Measurements from ENCODE around the gene PMEL.
A peak's percentile ranks its signal among the peaks of the same experiment; 100 is the strongest.

Gene PMEL

GRCh38 chr12:55974308-55974730 lies 8.5 kb upstream of the PMEL start:
- Histone ChIP-seq H3K9ac (peak overlapping the region; percentile 96), H3K4me1 (peaks cover 21% of the 10 kb centered on the region), H3K27ac (peak overlapping the region; percentile 92), H3K4me3 (ENCODE audit: low read depth, low read length) (peak overlapping the region; percentile 97), H2AFZ (peak overlapping the region; percentile 82), H3K9me3 (ENCODE audit: control insufficient read depth, low read length) (no peaks in the 10 kb centered on the region), H3K27me3 (ENCODE audit: control insufficient read depth, insufficient read depth, low read length) (no peaks in the 10 kb centered on the region), H3K79me2 (peaks cover 53% of the 10 kb centered on the region), H3K36me3 (ENCODE audit: control insufficient read depth, insufficient read depth, low read length) (no peaks in the 10 kb centered on the region), H3K4me2 (ENCODE audit: low read length) (peak overlapping the region; percentile 52)
- TF ChIP-seq CTCF (IDR thresholded peaks at IDR 0.05): no peak

- H3K4me2 ChIP-seq (ENCODE audit: low read length): peak within 1 kb of the TSS; percentile 76
- H3K79me2 ChIP-seq: peaks cover 48% of the 10 kb centered on the region
- H3K4me3 ChIP-seq (ENCODE audit: low read depth, low read length): peak within 1 kb of the TSS; percentile 97
- no peaks in the 10 kb centered on the region for H3K27me3 ChIP-seq (ENCODE audit: control insufficient read depth, insufficient read depth, low read length)
- H3K4me1 ChIP-seq: peaks cover 21% of the 10 kb centered on the region
- TF ChIP-seq CTCF (IDR thresholded peaks at IDR 0.05): no peak
- peak within 1 kb of the TSS; percentile 93 for H3K27ac ChIP-seq
- no peaks in the 10 kb centered on the region for H3K36me3 ChIP-seq (ENCODE audit: control insufficient read depth, insufficient read depth, low read length)
- peak within 1 kb of the TSS; percentile 96 for H3K9ac ChIP-seq
- no peaks in the 10 kb centered on the region for H3K9me3 ChIP-seq (ENCODE audit: control insufficient read depth, low read length)
- peak within 1 kb of the TSS; percentile 87 for H2AFZ ChIP-seq
Measured at GRCh38 chr12:55973599-55974307, 7.9 kb upstream of the PMEL start, which contains the start of gene RAB5B. Gene RAB5B, plus strand, starts transcription at chr12:55974078. Its CDS starts 12,883 bp downstream, at chr12:55986961.

- no peaks in the 10 kb centered on the region for H3K27me3 ChIP-seq (ENCODE audit: control insufficient read depth, insufficient read depth, low read length)
- no peak for TF ChIP-seq CTCF (IDR thresholded peaks at IDR 0.05)
- H3K9me3 ChIP-seq (ENCODE audit: control insufficient read depth, low read length): no peaks in the 10 kb centered on the region
- peak overlapping the region; percentile 58 for H3K4me3 ChIP-seq (ENCODE audit: low read depth, low read length)
- peaks cover 42% of the 10 kb centered on the region for H3K79me2 ChIP-seq
- no peak overlapping the region for H3K9ac ChIP-seq
- no peaks in the 10 kb centered on the region for H3K36me3 ChIP-seq (ENCODE audit: control insufficient read depth, insufficient read depth, low read length)
- H3K4me2 ChIP-seq (ENCODE audit: low read length): peak overlapping the region; percentile 76
- peak overlapping the region; percentile 93 for H3K27ac ChIP-seq
- peak overlapping the region; percentile 87 for H2AFZ ChIP-seq
- peaks cover 21% of the 10 kb centered on the region for H3K4me1 ChIP-seq
Measured at GRCh38 chr12:55972911-55973598, 7.2 kb upstream of the PMEL start.

GRCh38 chr12:55972456-55972855 lies 6.6 kb upstream of the PMEL start:
- Histone ChIP-seq H3K9ac (no peak overlapping the region), H3K4me1 (peaks cover 23% of the 10 kb centered on the region), H3K79me2 (peaks cover 36% of the 10 kb centered on the region), H3K4me2 (ENCODE audit: low read length) (peak overlapping the region; percentile 76), H3K4me3 (ENCODE audit: low read depth, low read length) (peak overlapping the region; percentile 58), H3K9me3 (ENCODE audit: control insufficient read depth, low read length) (no peaks in the 10 kb centered on the region), H3K27me3 (ENCODE audit: control insufficient read depth, insufficient read depth, low read length) (no peaks in the 10 kb centered on the region), H2AFZ (peak overlapping the region; percentile 87), H3K36me3 (ENCODE audit: control insufficient read depth, insufficient read depth, low read length) (no peaks in the 10 kb centered on the region), H3K27ac (peak overlapping the region; percentile 93)
- no peak for TF ChIP-seq CTCF (IDR thresholded peaks at IDR 0.05)

All from parathyroid adenoma (tissue), 2 donors.